HG03097 (cell line): ENCODE results near the gene ENPP3.

ENCODE experiments used
- ATAC-seq: cut with Tn5 transposase; IDR thresholded peaks from one replicate; pipeline ENCODE4 v1.9.1; 2021; ENCODE audit not compliant: unreplicated experiment, low FRiP score

ENPP3 gene

DNA sequence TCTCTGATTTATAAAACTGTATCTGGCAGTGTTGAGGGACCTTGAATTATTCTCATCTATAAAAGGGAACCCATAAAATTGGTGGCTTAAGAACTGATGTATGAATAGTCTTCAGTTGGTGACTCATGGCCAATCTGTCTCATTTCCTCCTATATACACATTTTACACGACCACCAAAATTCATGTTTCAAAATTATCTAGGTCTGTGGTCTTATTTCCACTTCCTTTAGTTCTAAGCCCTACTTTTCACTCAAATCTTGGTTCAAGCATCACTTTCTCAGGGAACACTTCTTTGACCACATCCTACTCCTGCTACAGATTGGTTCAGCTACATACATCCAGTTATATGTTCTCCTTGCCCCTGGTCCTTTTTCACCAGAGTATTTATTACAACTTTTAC, 152.1 kb downstream of the ENPP3 start:
- no peak for ATAC-seq

- ATAC-seq: no peak
Measured at GRCh38 chr6:131791476-131791875, 154.4 kb downstream of the ENPP3 start.

- ATAC-seq: no peak
Measured at GRCh38 chr6:131792091-131792496, 155.0 kb downstream of the ENPP3 start.

- ATAC-seq: no peak
Measured at GRCh38 chr6:131795366-131795765, 158.3 kb downstream of the ENPP3 start.
